Measurements from ENCODE around the gene CPD.
A peak's percentile ranks its signal among the peaks of the same experiment; 100 is the strongest.

CPD gene

GRCh38 chr17:30375661-30376060 lies 3.1 kb upstream of the CPD start:
- no peak overlapping the region for H3K27ac ChIP-seq
- ChIA-PET CTCF (interaction anchor here (0.6 kb wide), 1 partner anchor 37 kb away, joined by 3 read pairs; no protein-coding TSS in a partner anchor), POLR2A (ENCODE audit: low non-redundant PET) (no interaction called here)
- DNase-seq (ENCODE audit: low spot score): no peak
- TF ChIP-seq CTCF (conservative IDR thresholded peaks at IDR 0.05; ENCODE audit: low read depth): no peak

GRCh38 chr17:30376621-30377452 lies 1.9 kb upstream of the CPD start:
- ChIA-PET POLR2A (ENCODE audit: low non-redundant PET) (no interaction called here), CTCF (interaction anchor here (0.6 to 0.8 kb wide), 3 partner anchors 37 to 522 kb away, joined by 3 to 4 read pairs (median 3); no protein-coding TSS in a partner anchor)
- DNase-seq (ENCODE audit: low spot score): no peak
- no peak for TF ChIP-seq CTCF (conservative IDR thresholded peaks at IDR 0.05; ENCODE audit: low read depth)
- no peak overlapping the region for H3K27ac ChIP-seq

GRCh38 chr17:30377574-30378240 lies 1.0 kb upstream of the CPD start:
- no peak for DNase-seq (ENCODE audit: low spot score)
- H3K27ac ChIP-seq: no peak overlapping the region
- no peak for TF ChIP-seq CTCF (conservative IDR thresholded peaks at IDR 0.05; ENCODE audit: low read depth)
- POLR2A ChIA-PET (ENCODE audit: low non-redundant PET): no interaction called here
- CTCF ChIA-PET: interaction anchor here (0.6 to 0.8 kb wide), 4 partner anchors 19 to 521 kb away, joined by 3 to 4 read pairs (median 3); no protein-coding TSS in a partner anchor

GRCh38 chr17:30378241-30378824 lies 394 bp upstream of the CPD start:
- ChIA-PET POLR2A (ENCODE audit: low non-redundant PET) (no interaction called here), CTCF (interaction anchor here (0.6 to 0.7 kb wide), 3 partner anchors 19 to 274 kb away, joined by 3 read pairs; no protein-coding TSS in a partner anchor)
- H3K27ac ChIP-seq: peak overlapping the region; percentile 68
- no peak for TF ChIP-seq CTCF (conservative IDR thresholded peaks at IDR 0.05; ENCODE audit: low read depth)
- DNase-seq (ENCODE audit: low spot score): no peak

GRCh38 chr17:30379303-30379902 lies 676 bp downstream of the CPD start:
- peak overlapping the region; percentile 68 for H3K27ac ChIP-seq
- ChIA-PET CTCF (no interaction called here), POLR2A (ENCODE audit: low non-redundant PET) (interaction anchor here (0.5 kb wide), 1 partner anchor 99 kb away, joined by 8 read pairs; no protein-coding TSS in a partner anchor)

More at GRCh38 chr17:30379303-30379902, 676 bp downstream of the CPD start:
- no peak for DNase-seq (ENCODE audit: low spot score)
- TF ChIP-seq CTCF (conservative IDR thresholded peaks at IDR 0.05; ENCODE audit: low read depth): no peak

Data from RWPE1 (cell line).